ENCODE measurements around the gene ARID1A.

The ARID1A gene

GRCh38 chr1:26692211-26692792, 3.5 kb upstream of the ARID1A start:
- Histone ChIP-seq H3K9me3 (ENCODE audit: control insufficient read depth in 2 of 2, low read length in 2 of 2) (no peaks in the 10 kb centered on the region), H3K9ac (ENCODE audit: low read length in 2 of 2) (peak overlapping the region; percentile 74 to 84), H3K27me3 (ENCODE audit: control insufficient read depth in 1 of 2, insufficient read depth in 2 of 2, low read length in 2 of 2) (no peaks in the 10 kb centered on the region), H3K4me1 (ENCODE audit: control insufficient read depth, insufficient read depth, low read length) (peaks cover 28% of the 10 kb centered on the region), H3K4me3 (ENCODE audit: low read length in 2 of 2) (peak overlapping the region; percentile 70 to 87), H3K36me3 (ENCODE audit: control insufficient read depth in 2 of 2, insufficient read depth in 2 of 2, low read length in 2 of 2) (no peaks in the 10 kb centered on the region), H3K27ac (ENCODE audit: low read length) (peak overlapping the region; percentile 96)

GRCh38 chr1:26692793-26693490, 2.9 kb upstream of the ARID1A start:
- Histone ChIP-seq H3K9me3 (ENCODE audit: control insufficient read depth in 2 of 2, low read length in 2 of 2) (no peaks in the 10 kb centered on the region), H3K36me3 (ENCODE audit: control insufficient read depth in 2 of 2, insufficient read depth in 2 of 2, low read length in 2 of 2) (no peaks in the 10 kb centered on the region), H3K4me1 (ENCODE audit: control insufficient read depth, insufficient read depth, low read length) (peaks cover 28% of the 10 kb centered on the region), H3K4me3 (ENCODE audit: low read length in 2 of 2) (peak overlapping the region; percentile 70 to 87), H3K9ac (ENCODE audit: low read length in 2 of 2) (peak overlapping the region; percentile 74 to 84), H3K27ac (ENCODE audit: low read length) (peak overlapping the region; percentile 96), H3K27me3 (ENCODE audit: control insufficient read depth in 1 of 2, insufficient read depth in 2 of 2, low read length in 2 of 2) (no peaks in the 10 kb centered on the region)

- Histone ChIP-seq H3K4me1 (ENCODE audit: control insufficient read depth, insufficient read depth, low read length) (peaks cover 28% of the 10 kb centered on the region), H3K27me3 (ENCODE audit: control insufficient read depth in 1 of 2, insufficient read depth in 2 of 2, low read length in 2 of 2) (no peaks in the 10 kb centered on the region), H3K4me3 (ENCODE audit: low read length in 2 of 2) (peak overlapping the region; percentile 70 to 87), H3K36me3 (ENCODE audit: control insufficient read depth in 2 of 2, insufficient read depth in 2 of 2, low read length in 2 of 2) (no peaks in the 10 kb centered on the region), H3K27ac (ENCODE audit: low read length) (peak overlapping the region; percentile 96), H3K9me3 (ENCODE audit: control insufficient read depth in 2 of 2, low read length in 2 of 2) (no peaks in the 10 kb centered on the region), H3K9ac (ENCODE audit: low read length in 2 of 2) (peak overlapping the region; percentile 74 to 84)
Measured at GRCh38 chr1:26693599-26694572, 1.9 kb upstream of the ARID1A start.

- Histone ChIP-seq H3K9ac (ENCODE audit: low read length in 2 of 2) (peak overlapping the region; percentile 62 to 69), H3K27ac (ENCODE audit: low read length) (peak overlapping the region; percentile 96), H3K4me1 (ENCODE audit: control insufficient read depth, insufficient read depth, low read length) (peaks cover 33% of the 10 kb centered on the region), H3K4me3 (ENCODE audit: low read length in 2 of 2) (peak overlapping the region; percentile 67 to 82), H3K27me3 (ENCODE audit: control insufficient read depth in 1 of 2, insufficient read depth in 2 of 2, low read length in 2 of 2) (no peaks in the 10 kb centered on the region), H3K36me3 (ENCODE audit: control insufficient read depth in 2 of 2, insufficient read depth in 2 of 2, low read length in 2 of 2) (no peaks in the 10 kb centered on the region), H3K9me3 (ENCODE audit: control insufficient read depth in 2 of 2, low read length in 2 of 2) (no peaks in the 10 kb centered on the region)
Measured at GRCh38 chr1:26694638-26695355, 1.0 kb upstream of the ARID1A start.

GRCh38 chr1:26696119-26696653, 371 bp downstream of the ARID1A start:
- Histone ChIP-seq H3K4me3 (ENCODE audit: low read length in 2 of 2) (peak overlapping the region in 1 of 2 donors; percentile 82), H3K4me1 (ENCODE audit: control insufficient read depth, insufficient read depth, low read length) (peaks cover 45% of the 10 kb centered on the region), H3K27me3 (ENCODE audit: control insufficient read depth in 1 of 2, insufficient read depth in 2 of 2, low read length in 2 of 2) (no peaks in the 10 kb centered on the region), H3K27ac (ENCODE audit: low read length) (peak overlapping the region; percentile 77), H3K9me3 (ENCODE audit: control insufficient read depth in 2 of 2, low read length in 2 of 2) (no peaks in the 10 kb centered on the region), H3K9ac (ENCODE audit: low read length in 2 of 2) (peak overlapping the region; percentile 69 to 72), H3K36me3 (ENCODE audit: control insufficient read depth in 2 of 2, insufficient read depth in 2 of 2, low read length in 2 of 2) (no peaks in the 10 kb centered on the region)

GRCh38 chr1:26696654-26697430, 1.0 kb downstream of the ARID1A start:
- no peaks in the 10 kb centered on the region for H3K9me3 ChIP-seq (ENCODE audit: control insufficient read depth in 2 of 2, low read length in 2 of 2)
- peak overlapping the region; percentile 77 for H3K27ac ChIP-seq (ENCODE audit: low read length)
- H3K4me3 ChIP-seq (ENCODE audit: low read length in 2 of 2): peak overlapping the region; percentile 37 to 82
- no peaks in the 10 kb centered on the region for H3K27me3 ChIP-seq (ENCODE audit: control insufficient read depth in 1 of 2, insufficient read depth in 2 of 2, low read length in 2 of 2)
- peaks cover 51% of the 10 kb centered on the region for H3K4me1 ChIP-seq (ENCODE audit: control insufficient read depth, insufficient read depth, low read length)
- H3K9ac ChIP-seq (ENCODE audit: low read length in 2 of 2): peak overlapping the region; percentile 69 to 72
- H3K36me3 ChIP-seq (ENCODE audit: control insufficient read depth in 2 of 2, insufficient read depth in 2 of 2, low read length in 2 of 2): no peaks in the 10 kb centered on the region

- H3K9ac ChIP-seq (ENCODE audit: low read length in 2 of 2): peak overlapping the region; percentile 69 to 72
Measured at GRCh38 chr1:26697431-26697977, 1.7 kb downstream of the ARID1A start.

GRCh38 chr1:26697978-26698849, 2.4 kb downstream of the ARID1A start:
- Histone ChIP-seq H3K9ac (ENCODE audit: low read length in 2 of 2) (peak overlapping the region; percentile 69 to 76), H3K4me1 (ENCODE audit: control insufficient read depth, insufficient read depth, low read length) (peaks cover 53% of the 10 kb centered on the region), H3K27ac (ENCODE audit: low read length) (peak overlapping the region; percentile 74), H3K27me3 (ENCODE audit: control insufficient read depth in 1 of 2, insufficient read depth in 2 of 2, low read length in 2 of 2) (no peaks in the 10 kb centered on the region), H3K4me3 (ENCODE audit: low read length in 2 of 2) (peak overlapping the region; percentile 75 to 82), H3K36me3 (ENCODE audit: control insufficient read depth in 2 of 2, insufficient read depth in 2 of 2, low read length in 2 of 2) (no peaks in the 10 kb centered on the region), H3K9me3 (ENCODE audit: control insufficient read depth in 2 of 2, low read length in 2 of 2) (no peaks in the 10 kb centered on the region)

More at GRCh38 chr1:26697431-26697977, 1.7 kb downstream of the ARID1A start:
- peak overlapping the region; percentile 77 for H3K27ac ChIP-seq (ENCODE audit: low read length)
- H3K4me1 ChIP-seq (ENCODE audit: control insufficient read depth, insufficient read depth, low read length): peaks cover 55% of the 10 kb centered on the region
- H3K27me3 ChIP-seq (ENCODE audit: control insufficient read depth in 1 of 2, insufficient read depth in 2 of 2, low read length in 2 of 2): no peaks in the 10 kb centered on the region
- peak overlapping the region; percentile 75 to 82 for H3K4me3 ChIP-seq (ENCODE audit: low read length in 2 of 2)
- no peaks in the 10 kb centered on the region for H3K36me3 ChIP-seq (ENCODE audit: control insufficient read depth in 2 of 2, insufficient read depth in 2 of 2, low read length in 2 of 2)
- no peaks in the 10 kb centered on the region for H3K9me3 ChIP-seq (ENCODE audit: control insufficient read depth in 2 of 2, low read length in 2 of 2)

GRCh38 chr1:26700711-26701110, 4.9 kb downstream of the ARID1A start:
- Histone ChIP-seq H3K9me3 (ENCODE audit: control insufficient read depth in 2 of 2, low read length in 2 of 2) (no peaks in the 10 kb centered on the region), H3K4me1 (ENCODE audit: control insufficient read depth, insufficient read depth, low read length) (peaks cover 47% of the 10 kb centered on the region), H3K27ac (ENCODE audit: low read length) (no peak overlapping the region), H3K9ac (ENCODE audit: low read length in 2 of 2) (no peak overlapping the region), H3K36me3 (ENCODE audit: control insufficient read depth in 2 of 2, insufficient read depth in 2 of 2, low read length in 2 of 2) (no peaks in the 10 kb centered on the region), H3K27me3 (ENCODE audit: control insufficient read depth in 1 of 2, insufficient read depth in 2 of 2, low read length in 2 of 2) (no peaks in the 10 kb centered on the region), H3K4me3 (ENCODE audit: low read length in 2 of 2) (no peak overlapping the region)

All from stomach smooth muscle (tissue), 2 donors.